ENCODE results near the gene SPOCK1. TPM values are rescaled to one million over a fixed set of nuclear protein-coding genes. Genes with fewer than 3 reads are reported as not detected.

Gene SPOCK1
- total and polyA plus RNA-seq, 2 donors (not counting 3 experiments of a cell fraction or from before 2014, with no cell fraction given) = 144 to 280 TPM

DNA sequence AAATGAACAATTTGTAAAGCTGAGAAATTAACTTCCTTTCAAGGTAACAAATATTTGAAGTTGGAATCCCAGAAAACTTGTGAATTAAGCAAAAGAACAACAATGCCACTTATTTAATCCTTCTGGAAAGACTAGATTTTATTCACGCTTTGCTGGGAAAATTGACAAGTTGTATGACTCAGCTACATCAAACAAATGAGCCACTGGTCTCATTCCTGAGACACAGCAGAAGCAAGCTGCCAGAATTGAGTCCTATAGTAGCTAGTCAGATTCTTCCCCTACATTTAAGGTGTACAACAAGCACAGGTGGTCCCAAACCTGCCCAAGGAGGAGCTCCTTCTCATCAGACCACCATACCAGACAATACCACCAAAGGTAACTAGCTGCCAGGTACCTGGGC is 280.7 kb downstream of the SPOCK1 start:
- no TSS peak for BruUV-seq (replicated peaks)
- H4K20me1 ChIP-seq (replicated peaks; ENCODE audit: control insufficient read depth, extremely low read depth, insufficient read depth, low read length) = no peaks in the 10 kb centered on the region
- H3K4me3 ChIP-seq (replicated peaks in 1 of 3; ENCODE audit: insufficient read depth in 1 of 3, low read depth in 1 of 3, low read length in 3 of 3) = no peak overlapping the region
- no peaks in the 10 kb centered on the region for H3K9me1 ChIP-seq (replicated peaks; ENCODE audit: control insufficient read depth, extremely low read depth, insufficient read depth, low read length)
- intact Hi-C loops (cut with micrococcal nuclease) = no loop called here
- H3K27me3 ChIP-seq (ENCODE audit: control insufficient read depth in 2 of 2, insufficient read depth in 2 of 2, low read length in 2 of 2) = no peaks in the 10 kb centered on the region
- FAIRE-seq (no peak), DNase-seq (ENCODE audit: low read depth, low spot score) (peak; percentile 24)
- no peak overlapping the region for H3K9ac ChIP-seq (replicated peaks; ENCODE audit: extremely low read depth, insufficient read depth, low read length)
- no peak for TF ChIP-seq MAX (IDR thresholded peaks at IDR 0.05; ENCODE audit: insufficient read depth, insufficient read length)
- TF ChIP-seq, protein P1, sequence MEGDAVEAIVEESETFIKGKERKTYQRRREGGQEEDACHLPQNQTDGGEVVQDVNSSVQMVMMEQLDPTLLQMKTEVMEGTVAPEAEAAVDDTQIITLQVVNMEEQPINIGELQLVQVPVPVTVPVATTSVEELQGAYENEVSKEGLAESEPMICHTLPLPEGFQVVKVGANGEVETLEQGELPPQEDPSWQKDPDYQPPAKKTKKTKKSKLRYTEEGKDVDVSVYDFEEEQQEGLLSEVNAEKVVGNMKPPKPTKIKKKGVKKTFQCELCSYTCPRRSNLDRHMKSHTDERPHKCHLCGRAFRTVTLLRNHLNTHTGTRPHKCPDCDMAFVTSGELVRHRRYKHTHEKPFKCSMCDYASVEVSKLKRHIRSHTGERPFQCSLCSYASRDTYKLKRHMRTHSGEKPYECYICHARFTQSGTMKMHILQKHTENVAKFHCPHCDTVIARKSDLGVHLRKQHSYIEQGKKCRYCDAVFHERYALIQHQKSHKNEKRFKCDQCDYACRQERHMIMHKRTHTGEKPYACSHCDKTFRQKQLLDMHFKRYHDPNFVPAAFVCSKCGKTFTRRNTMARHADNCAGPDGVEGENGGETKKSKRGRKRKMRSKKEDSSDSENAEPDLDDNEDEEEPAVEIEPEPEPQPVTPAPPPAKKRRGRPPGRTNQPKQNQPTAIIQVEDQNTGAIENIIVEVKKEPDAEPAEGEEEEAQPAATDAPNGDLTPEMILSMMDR (IDR thresholded peaks at IDR 0.05; ENCODE audit: extremely low read depth in 1 of 2, insufficient read depth in 1 of 2, low read depth in 1 of 2, low read length in 2 of 2) = no peak
- no peak for TF ChIP-seq JUN (IDR thresholded peaks at IDR 0.05; ENCODE audit: borderline replicate concordance, insufficient read depth, insufficient read length, low read depth)
- TF ChIP-seq POLR2A (IDR thresholded peaks at IDR 0.05; ENCODE audit: low read depth, low read length) = no peak
- no peak for TF ChIP-seq MYC (IDR thresholded peaks at IDR 0.05; ENCODE audit: low read depth, low read length)
- TF ChIP-seq GATA2 (IDR thresholded peaks at IDR 0.05; ENCODE audit: insufficient read depth, insufficient read length, low read depth, low read length) = no peak
- peak; percentile 47 for TF ChIP-seq FOS (IDR thresholded peaks at IDR 0.05; ENCODE audit: borderline replicate concordance, insufficient read depth, low read length)
- dilution Hi-C loops (cut with MboI; ENCODE audit: extremely low pct_ligation_motif_present, low sequenced_read_pairs) = no loop called here
- no peak overlapping the region for H3K4me2 ChIP-seq (ENCODE audit: insufficient read depth, low read length)
- H3K27ac ChIP-seq (ENCODE audit: insufficient read depth, low read depth, low read length) = no peak overlapping the region
- no peaks in the 10 kb centered on the region for H3K36me3 ChIP-seq (ENCODE audit: control insufficient read depth in 2 of 2, extremely low read depth in 1 of 2, insufficient read depth in 2 of 2, low read length in 2 of 2)
- no peak overlapping the region for H2AFZ ChIP-seq (ENCODE audit: low read depth, low read length)
- H3K9me3 ChIP-seq (replicated peaks; ENCODE audit: control insufficient read depth, insufficient read depth, low read length) = no peaks in the 10 kb centered on the region
- peaks cover 14% of the 10 kb centered on the region for H3K79me2 ChIP-seq (ENCODE audit: control insufficient read depth, insufficient read depth, low read length)
- ChIA-PET POLR2A (no interaction called here), CTCF (interaction anchor here (0.9 to 2.2 kb wide), 8 partner anchors 9 to 969 kb away, joined by 3 to 11 read pairs (median 5); no protein-coding TSS in a partner anchor)
- no peaks in the 10 kb centered on the region for H3K4me1 ChIP-seq (ENCODE audit: control insufficient read depth, extremely low read depth, insufficient read depth, low read length)

Data from endothelial cell of umbilical vein (primary cell).